Keratinocyte (primary cell): Measurements from ENCODE around the gene ANKDD1B. TPM values are rescaled to one million over a fixed set of nuclear protein-coding genes. Genes with fewer than 3 reads are reported as not detected.

Experiments
- DNase-seq: peaks from one replicate; pipeline ENCODE4 v3.0.0-alpha.2; 2011; ENCODE audit warnings: low read depth, missing footprints, low spot score
- FAIRE-seq: peaks from 2 replicates; lab custom pipeline; 2011; peaks lifted over from hg19 to GRCh38; lab: Jason Lieb, UNC
- H2AFZ ChIP-seq: 2 replicates; pipeline ENCODE4 v1.6.0; 2012; ENCODE audit warnings: low read length, control low read depth, inconsistent platforms; ENCODE audit not compliant: control insufficient read depth
- H3K27ac ChIP-seq: 2 replicates; pipeline ENCODE4 v1.5.1; 2011; ENCODE audit warnings: low read length; ENCODE audit not compliant: control insufficient read depth, insufficient read depth
- H3K27me3 ChIP-seq: 3 replicates; pipeline ENCODE4 v1.6.0; 2011; ENCODE audit warnings: low read length; ENCODE audit not compliant: control insufficient read depth, insufficient read depth; ENCODE audit errors: extremely low read depth
- H3K36me3 ChIP-seq, 2 experiments: 2 replicates in 1 of 2; 3 replicates in 1 of 2; pipeline ENCODE4 v1.5.1; 2011; ENCODE audit warnings: low read length in 2 of 2, mild to moderate bottlenecking in 1 of 2; ENCODE audit not compliant: control insufficient read depth in 2 of 2, insufficient read depth in 2 of 2; ENCODE audit errors: extremely low read depth in 1 of 2
- H3K4me1 ChIP-seq: 3 replicates; pipeline ENCODE4 v1.5.1; 2011; ENCODE audit warnings: low read length; ENCODE audit not compliant: control insufficient read depth, insufficient read depth; ENCODE audit errors: extremely low read depth
- H3K4me2 ChIP-seq: 3 replicates; pipeline ENCODE4 v1.6.0; 2011; ENCODE audit warnings: low read depth, low read length; ENCODE audit not compliant: control insufficient read depth, insufficient read depth; ENCODE audit errors: extremely low read depth
- H3K4me3 ChIP-seq, 3 experiments: fragments of 200-600 bp in 1 of 3; sonication (generic) in 1 of 3; 2 replicates in 2 of 3; 3 replicates in 1 of 3; pipeline ENCODE4 v1.5.1; 2011 to 2016; ENCODE audit warnings: low read length in 3 of 3, mild to moderate bottlenecking in 3 of 3, control low read depth in 2 of 3, inconsistent platforms in 1 of 3, low read depth in 1 of 3, mixed read lengths in 1 of 3, mixed run types in 1 of 3, moderate library complexity in 1 of 3; ENCODE audit not compliant: control insufficient read depth in 2 of 3, insufficient read depth in 2 of 3; ENCODE audit errors: extremely low read depth in 1 of 3
- H3K79me2 ChIP-seq: 2 replicates; pipeline ENCODE4 v1.6.0; 2012; ENCODE audit warnings: low read length; ENCODE audit not compliant: control insufficient read depth, insufficient read depth
- H3K9ac ChIP-seq: 3 replicates; pipeline ENCODE4 v1.6.0; 2011; ENCODE audit warnings: low read length; ENCODE audit not compliant: control insufficient read depth, insufficient read depth; ENCODE audit errors: extremely low read depth
- H3K9me1 ChIP-seq: 3 replicates; pipeline ENCODE4 v1.6.0; 2011; ENCODE audit warnings: low read length; ENCODE audit not compliant: control insufficient read depth, insufficient read depth; ENCODE audit errors: extremely low read depth
- H3K9me3 ChIP-seq: 2 replicates; pipeline ENCODE4 v1.5.1; 2012; ENCODE audit warnings: low read depth, low read length; ENCODE audit not compliant: control insufficient read depth
- H4K20me1 ChIP-seq: 3 replicates; pipeline ENCODE4 v1.6.0; 2011; ENCODE audit warnings: low read length; ENCODE audit not compliant: control insufficient read depth, insufficient read depth; ENCODE audit errors: extremely low read depth
- EZH2 ChIP-seq: IDR thresholded peaks from one replicate; pipeline ENCODE4 v1.6.1; 2012; ENCODE audit warnings: inconsistent platforms, mild to moderate bottlenecking, low read length, moderate library complexity
- dilution Hi-C: fragments of 300-500 bp; cut with MboI; formaldehyde crosslinking; loops from one replicate; pipeline ENCODE4 v1.7.0; 2020; ENCODE audit warnings: low sequenced_read_pairs; ENCODE audit not compliant: extremely low pct_ligation_motif_present
- polyA plus RNA-seq, 5 experiments: library from polyadenylated mRNA; depleted of rRNA in 3 of 5; stranded (reverse) in 3 of 5; stranded (forward) in 1 of 5; unstranded in 1 of 5; fragments of >200 nt; gene quantifications; 1 replicate in 1 of 5; 2 replicates in 3 of 5; 3 replicates in 1 of 5; pipeline versions ENCODE4 v1.2.1 to v1.2.3, GENCODE V29; 2011 to 2012; ENCODE audit warnings: missing spikeins in 2 of 5, low read depth in 1 of 5, low replicate concordance in 1 of 5
- TF ChIP-seq, protein P1 (sequence below), 3 experiments: IDR thresholded peaks in 1 of 3; conservative IDR thresholded peaks in 1 of 3; optimal IDR thresholded peaks in 1 of 3; 2 replicates in 2 of 3; 3 replicates in 1 of 3; pipeline versions ENCODE3 to v1.5.1; 2011; ENCODE audit warnings: low read length in 3 of 3, mild to moderate bottlenecking in 3 of 3, moderate library complexity in 2 of 3, control low read depth in 1 of 3, inconsistent platforms in 1 of 3; ENCODE audit not compliant: insufficient read depth in 2 of 3; ENCODE audit errors: extremely low read depth in 1 of 3

ANKDD1B gene
- polyA plus RNA-seq, 1 donor (not counting 4 experiments of a cell fraction or from before 2014, with no cell fraction given) = 1.1 TPM

DNA sequence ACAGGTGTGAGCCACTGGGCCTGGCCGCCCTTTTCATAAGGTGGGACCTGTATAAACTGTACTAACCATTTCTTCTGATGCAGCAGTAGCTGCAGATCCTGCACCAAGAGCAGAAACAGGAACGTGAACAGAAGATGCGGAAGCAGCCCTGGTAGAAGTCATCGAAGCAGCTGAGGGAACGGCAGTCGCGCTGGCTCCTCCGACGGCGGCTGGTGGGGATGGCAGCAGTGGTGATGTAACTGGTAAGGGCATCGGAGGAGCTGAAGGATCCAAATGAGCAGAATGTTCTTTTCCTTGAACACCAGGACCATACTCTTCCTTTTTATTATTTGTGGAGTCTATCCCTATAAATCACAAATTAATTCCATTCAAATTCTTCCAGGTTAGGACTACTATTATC lies 73.9 kb downstream of the ANKDD1B start:
- Histone ChIP-seq H4K20me1 (no peaks in the 10 kb centered on the region), H3K79me2 (no peaks in the 10 kb centered on the region), H3K9ac (no peak overlapping the region), H3K36me3 (peaks cover 0 to 2% of the 10 kb centered on the region in 2 experiments), H3K4me1 (peaks cover 5% of the 10 kb centered on the region), H3K4me2 (no peak overlapping the region), H3K9me1 (no peaks in the 10 kb centered on the region), H2AFZ (no peak overlapping the region), H3K9me3 (no peaks in the 10 kb centered on the region), H3K4me3 (no peak overlapping the region), H3K27ac (no peak overlapping the region), H3K27me3 (no peaks in the 10 kb centered on the region)
- dilution Hi-C loops = no loop called here
- FAIRE-seq = no peak
- TF ChIP-seq, protein P1, sequence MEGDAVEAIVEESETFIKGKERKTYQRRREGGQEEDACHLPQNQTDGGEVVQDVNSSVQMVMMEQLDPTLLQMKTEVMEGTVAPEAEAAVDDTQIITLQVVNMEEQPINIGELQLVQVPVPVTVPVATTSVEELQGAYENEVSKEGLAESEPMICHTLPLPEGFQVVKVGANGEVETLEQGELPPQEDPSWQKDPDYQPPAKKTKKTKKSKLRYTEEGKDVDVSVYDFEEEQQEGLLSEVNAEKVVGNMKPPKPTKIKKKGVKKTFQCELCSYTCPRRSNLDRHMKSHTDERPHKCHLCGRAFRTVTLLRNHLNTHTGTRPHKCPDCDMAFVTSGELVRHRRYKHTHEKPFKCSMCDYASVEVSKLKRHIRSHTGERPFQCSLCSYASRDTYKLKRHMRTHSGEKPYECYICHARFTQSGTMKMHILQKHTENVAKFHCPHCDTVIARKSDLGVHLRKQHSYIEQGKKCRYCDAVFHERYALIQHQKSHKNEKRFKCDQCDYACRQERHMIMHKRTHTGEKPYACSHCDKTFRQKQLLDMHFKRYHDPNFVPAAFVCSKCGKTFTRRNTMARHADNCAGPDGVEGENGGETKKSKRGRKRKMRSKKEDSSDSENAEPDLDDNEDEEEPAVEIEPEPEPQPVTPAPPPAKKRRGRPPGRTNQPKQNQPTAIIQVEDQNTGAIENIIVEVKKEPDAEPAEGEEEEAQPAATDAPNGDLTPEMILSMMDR (optimal IDR thresholded peaks at IDR 0.05 in 1 of 3, IDR thresholded peaks at IDR 0.05 in 1 of 3, conservative IDR thresholded peaks at IDR 0.05 in 1 of 3; ENCODE audit: extremely low read depth in 1 of 3, insufficient read depth in 2 of 3, low read length in 3 of 3) = no peak
- TF ChIP-seq EZH2 = no peak
- no peak for DNase-seq

DNA sequence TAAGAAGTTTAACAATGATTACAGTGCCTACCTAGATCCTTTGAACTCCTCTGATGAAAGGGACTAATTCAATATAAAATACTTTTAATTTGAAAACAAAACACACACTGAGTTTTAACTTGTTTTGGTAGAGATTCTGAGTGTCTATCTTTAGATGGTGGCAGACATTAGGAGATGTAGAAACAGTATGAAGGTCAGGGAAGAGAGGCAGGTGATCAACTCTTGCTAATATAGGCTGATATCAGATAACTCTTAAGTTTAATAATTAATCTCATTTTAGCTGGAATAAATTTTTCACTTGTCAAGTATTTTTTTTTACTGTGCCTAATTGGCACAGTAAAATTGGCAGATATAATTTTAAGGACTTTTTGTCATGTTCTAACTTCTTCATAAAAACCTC lies 75.2 kb downstream of the ANKDD1B start:
- Histone ChIP-seq H3K4me3 (no peak overlapping the region), H3K9ac (no peak overlapping the region), H4K20me1 (no peaks in the 10 kb centered on the region), H3K4me1 (no peaks in the 10 kb centered on the region), H3K4me2 (no peak overlapping the region), H3K79me2 (no peaks in the 10 kb centered on the region), H3K9me1 (no peaks in the 10 kb centered on the region), H3K27ac (no peak overlapping the region), H3K9me3 (no peaks in the 10 kb centered on the region), H2AFZ (no peak overlapping the region), H3K27me3 (no peaks in the 10 kb centered on the region), H3K36me3 (peaks cover 5 to 6% of the 10 kb centered on the region in 2 experiments)
- no peak for DNase-seq
- TF ChIP-seq, protein P1 (optimal IDR thresholded peaks at IDR 0.05 in 1 of 3, IDR thresholded peaks at IDR 0.05 in 1 of 3, conservative IDR thresholded peaks at IDR 0.05 in 1 of 3; ENCODE audit: extremely low read depth in 1 of 3, insufficient read depth in 2 of 3, low read length in 3 of 3) = no peak
- no peak for TF ChIP-seq EZH2
- dilution Hi-C loops = no loop called here
- no peak for FAIRE-seq
